HS-5 (cell line): ENCODE data around the gene SAT1.

Experiments
- DNase-seq: peaks from one replicate; pipeline ENCODE4 v3.0.0-alpha.2; 2012; ENCODE audit warnings: low read depth

The SAT1 gene

DNA sequence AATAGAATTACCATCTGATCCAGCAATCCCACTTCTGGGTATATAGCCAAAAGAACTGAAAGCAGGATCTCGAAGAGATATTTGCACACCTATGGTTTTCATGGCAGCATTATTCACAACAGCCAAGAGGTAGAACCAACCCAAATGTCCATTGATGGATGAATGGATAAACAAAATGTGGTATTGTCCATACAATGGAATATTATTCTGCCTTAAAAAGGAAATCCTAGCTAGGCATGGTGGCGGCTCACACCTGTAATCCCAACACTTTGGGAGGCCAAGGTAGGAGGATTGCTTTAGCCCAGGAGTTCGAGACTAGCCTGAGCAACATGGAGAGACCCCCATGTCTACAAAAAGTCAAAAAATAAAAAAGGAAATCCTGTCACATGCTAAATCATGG is 27.3 kb downstream of the SAT1 start:
- no peak for DNase-seq

DNA sequence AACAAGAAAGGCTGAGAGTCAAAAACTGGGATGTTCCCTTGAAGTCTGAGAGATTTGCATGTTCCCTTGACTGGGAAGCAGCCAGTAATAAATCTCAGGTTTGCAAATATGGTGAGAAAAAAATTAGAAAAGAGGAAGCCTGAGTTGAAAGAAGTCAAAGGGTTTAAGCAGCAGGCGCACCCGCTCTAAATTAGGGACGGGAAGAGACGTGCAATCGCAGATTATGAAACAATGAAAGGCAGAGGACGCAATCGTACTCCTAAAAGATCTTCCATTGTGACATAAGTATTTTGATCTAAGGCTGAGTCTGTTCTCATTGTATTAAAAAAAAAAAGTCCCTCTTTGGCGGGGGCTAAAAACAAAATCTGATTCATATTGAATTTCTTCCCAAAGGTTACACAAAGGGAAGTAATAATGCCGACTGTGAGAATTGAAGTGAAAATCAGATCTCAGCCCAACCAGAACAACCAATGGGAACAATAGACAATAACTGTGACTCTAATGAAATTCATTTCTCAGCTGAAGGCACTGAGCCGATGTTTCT is 28.2 kb downstream of the SAT1 start:
- DNase-seq, result no peak

DNA sequence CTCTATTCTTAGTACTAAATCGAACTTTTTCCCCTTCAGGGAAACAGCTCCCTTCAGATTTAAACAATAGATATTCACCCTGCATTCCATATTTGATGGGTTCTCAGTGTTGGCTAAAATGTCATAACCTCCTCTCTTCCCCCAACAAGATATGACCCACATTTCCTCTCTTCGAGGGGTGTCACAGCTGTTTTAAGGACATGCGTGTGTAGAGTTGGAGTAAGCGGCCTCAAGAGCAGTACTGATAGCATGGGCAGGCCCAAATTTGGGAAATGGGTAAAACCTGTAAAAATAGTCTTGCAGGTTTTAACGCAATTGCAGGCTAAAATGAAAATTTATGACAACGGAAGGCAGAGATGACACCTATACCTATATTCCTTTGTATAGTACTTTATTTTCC is 28.7 kb downstream of the SAT1 start:
- no peak for DNase-seq

DNA sequence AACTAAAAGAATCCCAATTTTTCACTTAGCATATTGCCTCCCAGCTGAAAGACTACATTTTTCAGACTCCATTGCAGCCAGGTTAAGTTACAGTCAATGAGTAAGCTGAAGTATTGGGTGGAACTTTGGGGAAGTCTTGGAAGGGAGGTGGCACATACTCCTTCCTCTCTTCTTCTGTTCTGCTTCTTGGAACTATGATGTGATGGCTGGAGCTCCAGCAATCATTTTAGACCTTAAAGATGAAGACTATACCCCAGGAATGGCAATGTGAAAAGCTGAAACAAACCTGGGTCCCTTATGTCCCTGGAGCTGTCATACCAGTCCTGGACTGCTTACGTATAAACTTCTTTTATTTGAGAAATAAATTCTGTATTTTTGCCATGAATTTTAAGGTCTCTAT is 30.8 kb downstream of the SAT1 start:
- DNase-seq, result no peak

DNA sequence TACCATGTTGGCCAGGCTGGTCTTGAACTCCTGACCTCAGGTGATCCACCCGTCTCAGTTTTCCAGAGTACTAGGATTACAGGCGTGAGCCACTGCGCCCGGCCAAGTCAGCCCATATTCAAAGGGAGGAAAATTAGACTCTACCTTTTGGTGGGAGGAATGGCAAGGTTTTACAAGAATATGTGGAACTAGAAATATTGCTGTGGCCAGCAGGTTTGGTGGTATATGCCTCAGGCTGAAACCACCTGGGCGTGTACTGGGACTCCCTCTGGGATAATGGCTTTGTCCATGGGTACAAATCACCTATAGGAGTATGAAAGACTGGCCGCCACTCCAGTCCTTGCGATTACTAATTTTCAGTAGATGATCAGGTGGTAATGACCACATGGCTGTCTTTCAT is 32.4 kb downstream of the SAT1 start:
- no peak for DNase-seq

DNA sequence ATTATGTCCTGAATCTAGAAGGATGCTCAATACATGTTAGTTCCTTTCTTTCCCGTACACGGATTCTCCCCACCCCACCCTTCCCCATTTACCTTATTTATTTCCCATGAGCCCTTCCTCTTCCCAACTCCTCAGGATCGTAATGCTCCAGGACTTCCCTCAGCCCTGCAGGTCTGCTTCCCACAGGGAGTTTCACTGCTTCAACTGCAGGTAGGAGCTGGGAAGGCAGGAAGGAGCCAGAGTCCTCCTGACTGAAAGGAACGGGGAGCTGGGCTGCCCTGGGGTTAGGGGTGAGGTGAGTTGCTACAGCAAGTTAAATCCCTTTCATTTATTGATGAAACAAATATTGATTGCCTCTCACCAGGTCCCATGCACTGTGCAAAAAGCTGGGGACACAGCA is 33.2 kb downstream of the SAT1 start:
- no peak for DNase-seq

DNA sequence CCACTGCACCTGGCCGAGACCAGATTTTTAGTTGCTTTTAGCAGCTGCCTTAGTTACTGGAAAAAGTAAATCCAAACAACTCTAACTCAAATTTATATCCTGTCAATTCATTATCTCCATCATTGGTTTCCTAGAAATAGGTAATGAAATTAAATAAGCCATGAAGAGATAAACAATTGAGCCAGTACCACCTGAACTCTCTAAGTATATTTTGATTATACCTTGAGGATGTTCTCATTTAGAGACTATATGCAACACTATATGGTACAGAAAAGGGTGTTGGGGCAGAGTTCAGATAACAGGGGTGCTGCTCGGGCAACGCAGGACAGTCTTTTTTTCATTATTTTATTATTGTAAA is 35.0 kb downstream of the SAT1 start:
- DNase-seq, result no peak

DNA sequence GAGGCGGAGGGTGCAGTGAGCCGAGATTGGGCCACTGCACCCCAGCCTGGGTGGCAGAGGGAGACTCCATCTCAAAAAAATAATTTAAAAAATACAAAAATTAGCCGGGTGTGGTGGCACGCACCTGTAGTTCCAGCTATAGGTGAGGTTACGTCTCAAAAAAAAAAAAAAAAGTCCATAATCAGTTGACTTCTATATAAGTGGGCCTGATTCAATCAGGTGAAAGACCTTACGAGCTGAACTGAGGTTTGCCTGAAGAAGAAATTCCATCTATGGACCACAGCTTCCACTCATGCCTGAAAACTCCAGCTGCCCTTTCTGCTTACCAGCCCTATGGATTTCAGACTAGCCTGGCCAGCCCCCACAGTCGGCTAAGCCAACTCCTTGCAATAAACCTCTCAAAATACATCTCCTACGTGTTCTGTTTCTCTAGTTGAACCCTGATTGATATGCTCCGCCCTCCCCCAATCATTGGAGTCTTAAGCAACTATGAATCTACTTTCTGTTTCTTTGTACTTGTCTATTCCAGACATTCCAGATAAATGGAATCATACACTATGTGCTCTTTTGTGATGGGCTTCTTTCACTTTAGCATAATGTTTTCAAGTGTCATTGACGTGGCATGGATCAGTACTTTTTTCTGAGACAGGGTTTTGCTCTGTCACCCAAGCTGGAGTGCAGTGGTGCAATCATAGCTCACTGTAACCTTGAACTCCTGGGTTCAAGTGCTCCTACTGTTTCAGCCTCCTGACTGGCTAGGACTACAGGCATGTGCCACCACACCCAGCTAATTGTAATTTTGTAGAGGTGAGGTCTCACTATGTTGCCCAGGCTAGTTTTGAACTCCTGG is 36.6 kb downstream of the SAT1 start:
- DNase-seq, result no peak

DNA sequence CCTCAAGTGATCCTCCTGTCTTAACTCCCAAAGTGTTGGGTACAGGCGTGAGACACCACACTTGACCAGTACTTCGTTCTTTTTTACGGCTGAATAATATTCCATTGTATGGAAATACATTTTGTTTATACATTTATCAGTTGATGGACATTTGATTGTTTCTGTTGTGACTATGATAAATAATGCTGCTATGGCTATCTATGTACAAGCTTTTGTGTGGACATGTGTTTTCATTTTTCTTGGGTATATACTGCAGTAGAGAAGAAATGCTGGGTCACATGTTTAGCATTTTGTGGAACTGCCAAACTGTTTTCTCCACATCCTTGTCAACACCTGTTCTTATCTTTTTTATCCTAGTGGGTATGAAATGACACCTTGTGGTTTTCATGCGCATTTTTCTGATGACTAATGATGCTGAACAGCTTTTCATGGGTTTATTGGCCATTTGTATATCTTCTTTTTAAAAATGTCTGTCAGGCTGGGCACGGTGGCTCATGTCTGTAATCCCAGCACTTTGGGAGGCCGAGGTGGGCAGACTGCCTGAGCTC is 37.3 kb downstream of the SAT1 start:
- DNase-seq, result no peak

DNA sequence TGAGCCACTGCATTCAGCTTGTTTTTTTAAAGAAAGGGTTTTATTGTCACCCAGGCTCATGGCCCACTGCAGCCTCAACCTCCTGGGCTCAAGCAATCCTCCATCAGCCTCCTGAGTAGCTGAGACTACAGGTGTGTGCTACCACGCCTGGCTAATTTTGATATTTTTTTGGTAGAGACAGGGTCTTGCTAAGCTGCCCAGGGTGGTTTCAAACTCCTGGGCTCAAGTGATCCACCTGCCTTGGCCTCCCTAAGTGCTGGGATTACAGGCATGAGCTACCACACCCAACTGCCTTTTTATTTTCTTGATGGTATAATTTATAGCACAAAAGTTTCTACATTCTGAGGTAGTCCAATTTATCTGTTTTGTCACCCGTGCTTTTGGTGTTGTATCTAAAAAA is 38.9 kb downstream of the SAT1 start:
- no peak for DNase-seq

DNA sequence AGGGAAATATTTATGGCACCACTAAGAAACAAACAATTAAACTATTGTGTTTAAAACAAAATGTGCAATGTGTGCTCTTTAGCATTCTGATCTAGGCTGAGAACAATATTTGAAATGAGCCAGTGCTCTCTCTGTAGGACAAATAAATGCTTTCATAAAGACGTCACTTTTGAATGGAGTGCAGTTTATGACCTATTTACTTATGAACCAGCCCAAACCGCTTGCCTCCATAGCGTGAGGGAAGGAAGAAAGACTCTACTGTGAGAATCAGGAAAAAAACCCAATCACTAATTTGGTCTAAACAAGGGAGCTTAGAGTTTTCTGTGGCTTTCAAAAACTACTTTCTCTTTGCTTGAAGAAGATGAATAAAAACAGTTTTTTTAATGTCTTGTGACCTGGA is 39.4 kb downstream of the SAT1 start:
- DNase-seq, result no peak

DNA sequence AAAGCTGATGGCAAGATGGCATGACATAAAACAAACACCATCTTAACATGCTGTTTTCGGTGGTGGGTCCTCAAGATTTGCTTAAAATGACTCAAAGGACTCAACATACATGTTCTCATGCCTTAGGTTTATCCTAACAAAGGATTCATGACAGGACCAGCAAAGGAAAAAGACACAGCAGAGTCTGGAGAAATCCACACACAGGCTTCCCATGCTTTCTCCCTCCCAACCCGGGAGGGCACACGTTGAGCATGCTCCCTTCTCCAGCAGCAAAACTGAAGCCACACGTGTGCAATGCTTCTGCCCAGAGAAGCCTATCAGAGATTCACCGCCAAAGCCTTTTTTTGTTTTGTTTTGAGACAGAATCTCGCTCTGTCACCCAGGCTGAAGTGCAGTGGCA is 39.9 kb downstream of the SAT1 start:
- no peak for DNase-seq

DNA sequence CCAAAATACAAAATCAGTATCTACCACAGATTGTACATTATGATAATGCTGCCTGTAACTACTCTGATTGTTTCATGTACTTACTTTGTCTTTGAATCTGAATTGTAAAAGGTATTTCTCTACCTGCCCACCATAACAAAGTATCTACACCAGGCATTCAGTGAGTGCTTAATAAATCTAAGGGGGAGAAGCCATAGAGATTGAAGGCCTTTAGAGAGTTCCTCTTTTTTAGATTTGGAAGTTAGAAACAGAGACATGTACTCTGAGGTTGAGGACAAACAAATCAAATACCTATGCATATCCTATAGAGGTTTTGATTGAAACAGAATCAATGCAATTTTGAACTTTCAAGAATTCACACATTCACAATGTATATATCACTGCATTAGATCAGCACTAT is 42.7 kb downstream of the SAT1 start:
- no peak for DNase-seq

DNA sequence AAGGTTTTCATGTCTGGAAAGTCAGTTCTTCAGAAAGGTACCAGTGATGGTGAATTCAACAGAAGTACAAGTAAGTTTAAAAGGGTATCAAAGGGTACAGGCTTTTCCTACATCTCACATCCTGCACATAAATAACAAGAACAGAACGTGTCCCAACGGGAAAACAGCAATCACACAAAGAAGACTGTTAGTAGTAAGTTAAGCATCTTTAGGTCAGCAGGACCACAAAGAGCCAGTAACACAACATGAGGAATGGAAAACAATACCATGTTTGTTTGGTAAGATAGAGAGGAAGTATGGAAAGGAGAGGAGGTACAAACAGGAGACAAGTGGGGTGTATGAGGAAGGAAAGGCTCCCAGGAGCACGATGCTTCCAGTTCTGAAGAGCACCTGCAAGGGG is 43.2 kb downstream of the SAT1 start:
- no peak for DNase-seq

DNA sequence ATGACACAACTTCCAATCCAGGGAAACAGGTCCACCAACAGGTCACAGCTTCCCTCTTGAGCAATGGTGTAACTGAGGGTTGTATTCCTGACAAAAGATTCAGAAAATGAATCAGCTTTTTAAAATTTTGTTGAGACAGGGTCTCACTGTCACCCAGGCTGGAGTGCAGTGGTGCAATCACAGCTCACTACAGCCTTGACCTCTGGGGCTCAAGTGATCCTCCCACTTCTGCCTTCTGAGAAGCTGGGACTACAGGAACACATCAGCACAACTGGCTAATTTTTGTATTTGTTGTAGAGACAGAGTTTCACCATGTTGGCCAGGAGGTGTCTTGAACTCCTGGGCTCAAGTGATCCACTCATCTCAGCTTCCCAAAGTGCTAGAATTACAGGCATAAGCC is 43.7 kb downstream of the SAT1 start:
- DNase-seq, result no peak

DNA sequence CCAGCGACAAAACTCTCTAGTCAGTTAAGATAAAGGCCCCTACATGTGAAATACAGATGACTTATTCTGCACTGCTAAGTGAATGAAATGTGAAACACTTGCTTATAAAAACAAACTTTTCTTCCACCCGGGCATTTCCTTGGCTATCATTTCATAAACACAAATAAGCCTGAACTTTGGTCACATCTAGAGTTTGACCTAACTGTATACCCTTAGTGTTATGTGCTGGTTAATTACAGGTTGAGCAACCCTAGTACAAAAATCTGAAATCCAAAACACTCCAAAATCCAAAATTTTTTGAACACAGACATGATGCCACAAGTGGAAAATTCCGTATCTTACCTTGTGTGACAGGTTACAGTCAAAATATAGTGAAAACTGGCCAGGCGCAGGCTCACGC is 45.9 kb downstream of the SAT1 start:
- no peak for DNase-seq

DNA sequence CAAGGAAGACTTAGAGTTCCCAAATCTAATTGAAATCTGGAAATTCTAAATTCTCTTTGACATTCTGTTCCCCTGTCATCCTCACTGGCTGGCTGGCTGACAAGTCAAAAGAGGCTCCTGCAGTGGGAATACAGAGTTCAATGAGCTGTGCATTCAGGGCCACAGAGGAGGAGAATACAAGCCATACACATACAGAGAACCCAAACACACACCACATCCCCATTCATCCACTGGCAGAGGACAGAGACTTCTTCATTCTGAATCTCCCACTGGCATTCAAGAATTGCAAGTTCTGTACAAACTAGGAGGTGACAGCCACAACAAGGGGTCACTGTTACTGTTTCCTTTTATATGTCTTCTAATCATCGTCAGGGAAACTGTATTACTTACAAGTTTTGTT is 49.7 kb downstream of the SAT1 start:
- DNase-seq, result no peak
